Breast epithelium (tissue), 3 donors: ENCODE results near the gene HBS1L.

Experiments
- CTCF ChIP-seq, 3 donors: fragments of 450-650 bp; IDR thresholded peaks; one replicate each; pipeline ENCODE4 v1.5.1; 2016 to 2017; ENCODE audit warnings: antibody characterized with exemption in 3 of 3, mild to moderate bottlenecking in 3 of 3, moderate library complexity in 3 of 3
- POLR2AphosphoS5 ChIP-seq, 3 donors: sonication (generic); formaldehyde crosslinking; IDR thresholded peaks; one replicate each; pipeline ENCODE4 v1.6.1; 2017; ENCODE audit warnings: antibody characterized with exemption in 3 of 3

DNA sequence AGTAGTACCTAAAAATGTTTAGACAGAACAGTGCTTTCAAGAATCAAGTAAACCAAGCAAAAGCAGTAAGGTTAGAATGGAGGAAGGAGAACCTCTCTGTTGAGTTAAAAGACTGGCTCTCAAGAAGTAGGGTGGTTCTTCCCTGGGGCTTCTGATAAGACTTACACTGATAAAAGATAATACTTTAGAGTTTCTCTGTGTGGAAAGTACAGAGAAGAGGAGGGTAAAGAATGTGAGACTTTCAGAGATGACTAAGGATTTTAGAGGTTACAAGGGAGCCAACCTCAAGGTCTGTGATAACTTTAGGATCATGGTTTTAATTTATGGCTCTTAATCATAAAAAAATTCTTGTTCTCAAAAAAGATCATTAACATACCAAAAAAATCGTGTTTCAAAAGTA is 73.8 kb downstream of the HBS1L start:
- TF ChIP-seq CTCF (IDR thresholded peaks at IDR 0.05) (no peak), POLR2AphosphoS5 (IDR thresholded peaks at IDR 0.05) (no peak)
